Activated CD4-positive, alpha-beta T cell treated with anti-CD3 and anti-CD28 coated beads for 1 hour (primary cell): ENCODE data around the gene CD99L2.
A peak's percentile ranks its signal among the peaks of the same experiment; 100 is the strongest.

Experiments
- DNase-seq: peaks from one replicate; pipeline ENCODE4 v3.0.0-alpha.2; 2020

The CD99L2 gene, protein sequence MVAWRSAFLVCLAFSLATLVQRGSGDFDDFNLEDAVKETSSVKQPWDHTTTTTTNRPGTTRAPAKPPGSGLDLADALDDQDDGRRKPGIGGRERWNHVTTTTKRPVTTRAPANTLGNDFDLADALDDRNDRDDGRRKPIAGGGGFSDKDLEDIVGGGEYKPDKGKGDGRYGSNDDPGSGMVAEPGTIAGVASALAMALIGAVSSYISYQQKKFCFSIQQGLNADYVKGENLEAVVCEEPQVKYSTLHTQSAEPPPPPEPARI

DNA sequence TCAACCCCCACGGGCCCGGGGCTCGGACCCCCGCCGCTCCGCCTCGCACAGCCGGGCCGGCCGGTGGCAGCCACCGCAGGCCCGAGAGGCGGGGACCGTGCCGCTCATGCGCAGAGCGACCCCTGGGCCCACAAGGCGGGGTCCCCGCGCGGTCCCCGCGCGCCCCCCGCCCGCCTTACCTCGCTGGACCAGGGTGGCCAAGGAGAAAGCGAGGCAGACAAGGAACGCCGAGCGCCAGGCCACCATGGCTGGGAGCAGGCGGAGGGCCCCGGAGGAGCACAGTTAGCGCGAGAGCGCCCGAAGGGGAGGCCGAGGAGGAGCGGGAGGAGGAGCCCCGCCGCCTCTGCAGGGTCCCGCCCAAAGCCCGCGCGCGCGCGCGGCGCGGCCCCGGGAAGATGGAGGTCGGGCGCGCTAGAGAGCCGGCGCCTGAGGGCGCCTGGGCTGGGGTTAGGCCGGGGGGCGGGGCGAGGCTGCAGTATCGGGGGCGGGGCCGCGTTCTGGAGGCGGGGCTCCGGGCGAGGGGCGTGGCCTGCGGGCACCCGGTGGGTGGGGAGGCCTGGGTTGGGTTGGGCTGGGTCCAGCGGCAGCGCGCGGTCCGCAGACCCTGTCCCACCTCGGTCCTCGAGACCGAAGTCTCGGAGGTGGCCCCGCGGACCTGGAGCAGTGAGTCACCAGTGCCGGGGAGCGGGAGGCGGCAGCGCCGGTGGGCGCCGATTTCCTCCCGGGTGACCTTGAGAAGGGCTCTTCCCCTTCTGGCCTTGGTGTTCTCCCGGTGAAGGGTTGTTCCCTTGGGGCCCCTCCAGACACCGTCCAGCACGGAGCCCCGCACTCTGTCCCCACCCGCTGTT is at the start of gene CD99L2:
TSS of gene CD99L2 (minus strand) at position 326 of the 848 bp plus-strand sequence. CDS start at position 246, 80 bp downstream.
- peak; percentile 84 for DNase-seq

DNA sequence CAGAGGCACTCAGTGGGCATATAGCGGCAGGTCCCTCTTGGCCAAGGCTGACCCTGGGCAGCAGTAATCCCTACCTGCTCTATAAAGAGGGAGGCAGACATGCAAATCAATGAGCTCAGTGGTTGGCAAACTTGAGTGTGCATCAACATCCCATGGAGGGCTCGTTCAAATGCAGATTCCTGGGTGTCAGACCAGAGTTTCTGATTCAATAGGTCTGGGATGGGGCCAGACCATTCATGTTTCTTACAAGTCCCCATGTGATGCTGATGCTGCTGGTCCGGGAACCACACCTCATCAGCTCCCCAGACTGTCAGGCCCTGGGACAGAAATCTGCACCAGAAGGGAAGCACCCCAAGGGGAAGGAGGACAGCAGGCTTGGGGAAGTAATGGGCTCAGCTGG is 45.8 kb upstream of the CD99L2 start:
- no peak for DNase-seq

DNA sequence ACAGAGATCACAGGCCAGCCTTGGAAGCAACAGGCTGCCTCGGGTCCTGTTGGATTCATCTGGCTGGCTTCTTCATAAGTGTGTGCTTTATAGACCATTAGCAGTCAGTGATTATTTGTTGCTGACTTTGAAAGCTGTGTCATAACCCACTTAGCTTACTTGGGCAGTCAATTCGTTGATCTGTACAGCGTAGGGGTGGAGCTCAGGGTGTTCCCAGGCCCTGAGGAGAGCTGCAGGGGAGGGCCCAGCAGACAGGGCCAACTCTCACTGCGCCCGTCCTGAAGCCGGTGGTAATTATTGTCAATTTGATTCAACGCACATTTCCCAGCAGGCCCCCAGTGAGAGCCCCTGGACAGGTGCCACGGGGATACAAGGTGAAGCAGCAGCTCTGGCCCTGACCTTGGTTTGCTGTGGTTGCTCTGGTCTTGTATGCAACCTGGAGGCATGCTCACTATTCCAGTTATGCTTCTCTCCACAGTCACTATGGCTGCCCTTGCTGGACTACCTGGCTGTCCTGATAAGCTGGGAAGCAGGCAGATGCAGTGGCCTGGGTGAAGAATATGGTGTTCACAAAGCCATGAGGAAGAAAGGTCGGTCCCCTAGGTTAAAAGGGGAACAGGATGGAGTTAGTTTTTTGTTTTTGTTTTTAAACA is 44.6 kb upstream of the CD99L2 start:
- no peak for DNase-seq

DNA sequence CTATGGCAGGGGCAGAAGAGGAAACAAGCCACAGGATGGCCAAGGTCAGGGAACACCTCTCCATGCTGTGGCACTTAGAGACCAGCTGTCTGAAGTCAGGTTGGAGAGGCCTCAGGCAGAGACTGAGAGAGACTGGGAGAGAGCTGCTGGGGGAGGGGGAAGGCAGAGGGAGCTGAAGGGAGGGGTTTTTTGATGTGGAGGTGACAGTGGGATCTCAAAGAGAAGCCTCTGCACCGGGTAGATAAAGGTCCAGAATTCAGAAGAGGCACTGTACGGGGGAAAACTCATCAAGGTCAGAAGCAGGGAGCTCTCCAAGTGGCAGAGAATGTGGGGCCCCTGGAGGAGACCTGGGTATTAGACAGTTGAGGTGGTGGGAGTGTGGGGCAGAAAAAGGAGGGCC is 43.1 kb upstream of the CD99L2 start:
- no peak for DNase-seq

DNA sequence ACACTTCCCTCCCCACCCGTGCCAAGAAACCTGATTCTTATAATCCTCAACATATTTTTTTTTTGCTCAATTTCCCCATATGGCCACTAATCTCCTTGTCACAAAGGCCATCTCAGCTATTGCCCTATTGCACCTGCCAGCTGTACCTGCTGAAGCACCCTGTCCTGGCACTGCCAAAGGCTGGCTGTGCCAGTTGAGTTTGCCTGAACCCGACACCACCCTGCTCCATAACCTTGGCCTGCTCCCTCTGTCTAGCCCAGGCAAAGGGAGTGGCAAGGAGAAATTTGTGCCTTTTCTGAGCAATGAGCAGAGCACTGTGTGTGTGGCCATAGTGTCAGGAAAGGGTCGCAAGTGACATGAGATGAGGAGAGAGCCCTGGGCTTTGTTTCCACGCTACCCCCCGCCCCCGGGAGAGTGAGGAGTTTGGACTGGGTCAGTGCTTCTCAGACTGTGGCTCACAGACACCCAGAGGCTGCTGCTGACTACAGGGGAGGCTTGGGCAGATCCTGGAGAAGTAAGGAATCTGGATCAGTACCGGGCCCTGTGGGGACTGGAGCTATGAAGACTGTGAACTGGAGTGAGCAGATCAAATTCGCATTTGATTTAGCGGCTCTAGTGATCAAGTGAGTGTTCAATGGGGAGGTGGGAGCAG is 42.5 kb upstream of the CD99L2 start:
- DNase-seq = no peak

DNA sequence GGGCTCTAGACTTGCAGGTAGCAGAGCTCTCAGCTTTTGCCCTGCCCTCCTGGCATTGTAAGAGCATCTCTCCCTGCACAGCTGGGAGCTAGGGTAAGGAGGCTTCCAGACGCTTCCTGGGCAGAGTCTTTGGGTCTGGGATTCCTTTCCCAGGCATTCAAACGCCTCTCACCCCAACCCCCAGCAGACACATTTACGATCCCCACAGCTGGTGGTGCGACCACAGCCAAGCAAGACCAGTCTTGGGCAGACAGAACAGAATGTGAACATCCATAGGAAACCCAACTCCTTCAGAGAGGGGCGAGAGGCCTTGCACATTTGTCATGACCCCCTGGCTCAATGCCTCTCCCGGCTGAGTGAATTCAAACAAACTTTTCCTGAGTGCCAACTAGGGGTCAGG is 38.1 kb upstream of the CD99L2 start:
- DNase-seq = no peak

DNA sequence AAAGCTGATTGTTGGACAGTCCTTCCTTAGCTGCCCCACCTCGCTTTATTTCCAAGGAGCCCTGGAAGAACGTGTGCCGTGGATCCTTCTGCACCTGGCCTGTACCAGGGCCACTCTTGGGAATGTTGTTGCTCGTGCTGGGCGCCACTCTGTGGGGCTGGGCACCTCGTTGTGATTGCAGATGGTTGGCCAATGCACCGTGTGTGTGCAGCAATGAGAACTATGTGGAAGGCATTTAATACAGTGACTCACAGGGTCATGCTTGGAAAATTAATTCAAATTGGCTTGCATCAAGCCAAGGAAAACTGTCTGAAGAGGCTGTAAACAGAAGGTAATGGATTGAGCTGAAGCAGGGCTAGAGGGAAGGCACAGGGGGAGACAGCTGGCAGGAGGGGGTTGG is 37.0 kb upstream of the CD99L2 start:
- DNase-seq = no peak

DNA sequence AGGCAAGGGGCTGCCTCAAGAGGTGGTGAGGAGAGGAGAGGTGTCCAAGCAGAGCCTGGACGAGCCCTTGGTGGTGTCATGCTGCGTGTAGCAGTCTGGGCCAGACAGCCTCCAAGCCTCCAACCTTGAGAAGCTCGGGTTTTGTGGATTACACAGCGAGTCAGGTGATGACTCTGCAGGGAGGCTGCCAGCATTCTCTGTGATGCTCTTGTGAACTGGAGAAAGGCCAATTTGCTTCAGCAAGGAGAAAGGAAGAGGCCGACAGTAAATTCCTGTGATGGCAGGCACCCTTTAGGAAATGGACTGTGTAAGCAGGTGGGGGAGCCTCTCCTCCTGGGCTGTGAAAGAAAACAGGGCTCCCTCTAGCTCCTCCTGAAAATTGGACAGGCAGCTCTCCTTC is 36.0 kb upstream of the CD99L2 start:
- DNase-seq = no peak

DNA sequence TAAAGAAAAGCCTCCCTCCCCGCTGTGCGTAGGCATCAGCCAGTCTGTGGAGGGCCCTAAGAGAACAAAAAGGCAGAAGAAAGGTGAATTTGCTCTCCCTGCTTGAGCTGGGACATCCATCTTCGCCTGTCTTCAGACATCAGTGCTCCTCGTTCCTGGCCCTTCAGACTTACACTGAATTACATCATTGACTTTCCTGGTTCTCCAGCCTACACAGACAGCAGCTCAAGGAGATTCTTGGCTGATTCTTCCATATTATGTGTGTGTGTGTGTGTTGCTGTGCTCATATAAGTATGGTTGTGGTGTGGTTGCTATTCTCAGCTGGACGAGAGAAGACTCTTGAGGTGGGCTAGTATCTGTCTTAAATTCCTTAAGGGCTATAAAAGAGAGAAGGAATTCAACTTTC is 35.5 kb upstream of the CD99L2 start:
- no peak for DNase-seq

DNA sequence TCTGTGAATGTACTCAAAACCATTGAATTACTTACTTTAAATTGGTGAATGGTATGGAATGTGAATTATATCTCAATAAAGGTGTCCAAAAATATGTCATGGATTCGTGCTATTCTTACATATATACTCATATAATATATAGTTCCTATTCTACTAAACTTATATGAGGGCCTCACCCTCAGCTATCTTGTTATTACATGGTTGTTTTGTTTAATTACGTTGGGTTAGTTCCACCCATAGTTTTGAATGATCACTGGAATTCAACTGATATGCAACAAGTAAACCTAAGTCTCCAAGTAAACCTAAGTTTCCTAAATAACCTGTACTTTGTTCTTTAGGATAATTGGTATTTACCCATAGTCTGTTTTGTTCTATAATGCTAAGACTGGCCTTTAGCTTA is 30.6 kb upstream of the CD99L2 start:
- DNase-seq = no peak

DNA sequence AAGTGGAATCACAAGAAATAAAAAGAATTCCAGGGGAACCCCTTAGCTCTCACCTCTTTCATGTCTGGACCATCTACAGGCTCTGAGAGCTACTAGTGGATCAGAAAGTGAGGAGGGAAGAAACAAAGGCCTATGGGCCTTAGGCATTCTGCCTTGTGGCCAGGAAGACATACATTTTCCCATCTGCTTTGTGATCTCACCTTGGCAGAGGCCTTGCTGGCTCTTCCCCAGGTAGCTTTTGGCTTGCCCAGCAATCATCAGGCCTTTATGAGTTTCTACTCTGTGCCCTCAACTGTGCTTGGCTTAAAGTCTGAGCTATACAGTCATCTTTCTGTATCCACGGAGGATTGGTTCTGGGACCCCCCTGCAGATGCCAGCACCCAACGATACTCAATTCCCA is 28.3 kb upstream of the CD99L2 start:
- DNase-seq = no peak

DNA sequence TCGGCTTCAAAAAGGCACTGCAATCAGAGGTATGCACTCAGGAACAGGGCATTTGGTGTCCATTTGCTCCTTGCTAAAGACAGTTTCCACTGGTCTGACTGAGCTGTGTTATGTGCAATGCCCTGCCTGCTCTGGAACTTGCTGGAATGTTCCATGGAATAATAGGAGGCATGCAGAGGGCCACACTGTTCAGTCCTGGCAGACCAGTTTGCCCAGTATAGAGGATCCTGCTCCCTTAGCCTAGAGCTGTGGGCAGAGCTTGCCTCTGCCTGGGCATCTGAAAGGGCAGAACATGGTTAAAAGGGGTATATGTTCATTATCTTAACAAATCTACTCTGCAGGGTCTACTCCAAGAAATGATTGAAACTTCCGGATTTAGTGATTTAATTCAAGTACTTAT is 27.8 kb upstream of the CD99L2 start:
- DNase-seq = no peak

DNA sequence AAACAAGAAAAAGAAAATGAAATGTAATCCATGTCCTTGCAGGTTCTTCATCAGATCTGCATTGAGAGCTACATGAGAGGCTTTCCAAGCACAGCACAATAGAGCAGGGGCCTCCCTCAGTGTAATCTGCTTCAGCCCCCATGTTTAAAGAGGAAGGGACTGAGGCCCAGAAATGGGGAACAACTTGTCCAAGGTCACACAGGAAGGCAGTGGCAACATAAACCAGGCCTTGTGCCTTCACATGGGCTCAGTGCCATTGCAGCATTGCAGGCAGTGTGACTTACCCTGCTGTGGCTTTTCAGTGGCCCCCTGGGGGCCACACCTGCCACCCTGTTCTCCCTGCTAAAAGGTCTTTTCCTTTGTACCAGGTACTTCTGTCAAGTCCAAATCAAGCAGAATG is 20.9 kb upstream of the CD99L2 start:
- DNase-seq = no peak

DNA sequence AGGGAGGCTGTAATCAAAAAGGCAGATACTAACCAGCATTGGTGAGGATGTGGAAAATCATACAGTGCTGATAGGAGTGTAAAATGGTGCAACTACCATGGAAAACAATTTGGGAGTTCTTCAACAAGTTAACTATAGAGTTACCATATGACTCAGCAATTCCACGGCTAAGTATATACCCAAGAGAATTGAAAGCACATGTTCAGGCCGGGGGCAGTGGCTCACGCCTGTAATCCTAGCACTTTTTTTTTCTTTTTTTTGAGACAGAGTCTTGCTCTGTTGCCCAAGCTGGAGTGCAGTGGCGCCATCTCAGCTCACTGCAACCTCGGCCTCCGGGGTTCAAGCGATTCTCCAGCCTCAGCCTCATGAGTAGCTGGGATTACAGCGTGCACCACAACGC is 15.0 kb upstream of the CD99L2 start:
- DNase-seq = no peak

DNA sequence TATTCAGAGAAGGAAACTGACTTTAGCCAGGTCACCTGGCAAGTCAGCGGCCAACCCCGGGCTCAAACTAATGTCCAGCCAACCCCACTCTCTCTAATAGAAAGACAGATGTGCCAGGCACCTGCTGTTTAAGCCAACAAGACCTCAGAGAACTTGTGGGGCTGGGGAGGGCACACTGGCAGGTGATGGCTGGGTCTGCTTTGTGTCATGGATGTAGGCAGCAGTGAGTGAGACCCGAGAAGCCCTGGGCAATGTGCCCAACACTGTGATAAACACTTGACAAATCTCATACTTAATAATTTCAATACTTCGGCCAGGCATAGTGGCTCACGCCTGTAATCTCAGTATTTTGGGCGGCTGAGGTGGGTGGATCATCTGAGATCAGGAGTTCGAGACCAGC is 9.0 kb upstream of the CD99L2 start:
- DNase-seq = no peak

DNA sequence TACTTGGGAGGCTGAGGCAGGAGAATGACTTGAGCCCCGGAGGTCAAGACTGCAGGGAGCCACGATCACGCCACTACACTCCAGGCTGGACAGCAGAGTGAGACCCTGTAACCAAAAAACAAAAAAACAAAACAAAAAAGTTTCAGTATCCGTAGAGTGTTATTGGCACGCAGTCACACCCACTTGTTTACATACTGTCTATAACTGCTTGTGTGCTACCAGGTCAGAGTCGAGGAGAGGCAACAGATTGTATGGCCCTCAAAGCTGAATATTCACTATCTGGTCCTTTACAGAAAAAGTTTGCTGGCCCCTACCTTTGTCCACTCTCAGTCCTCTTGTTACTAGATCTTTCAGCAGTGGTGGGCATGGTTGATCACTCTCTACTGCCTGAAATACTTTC is 8.2 kb upstream of the CD99L2 start:
- DNase-seq = no peak

DNA sequence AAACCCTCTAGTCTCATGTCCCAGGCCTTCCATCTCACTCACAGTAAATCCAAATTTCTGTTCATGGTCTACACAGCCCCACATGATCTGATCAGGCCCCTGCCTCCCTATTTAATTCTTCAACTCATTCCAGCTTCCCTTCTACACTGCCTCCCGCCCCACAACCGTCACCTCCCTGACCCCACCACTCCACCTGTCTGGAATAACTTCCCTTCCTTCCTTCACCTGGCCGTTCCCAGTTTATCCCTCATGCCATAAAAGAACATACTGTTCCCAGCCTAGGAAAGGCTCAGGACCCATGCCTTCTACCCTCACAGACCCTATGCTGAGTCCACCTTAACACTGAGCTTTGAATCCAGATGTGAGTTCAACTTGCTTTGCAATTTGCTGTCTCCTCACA is 6.8 kb upstream of the CD99L2 start:
- no peak for DNase-seq

DNA sequence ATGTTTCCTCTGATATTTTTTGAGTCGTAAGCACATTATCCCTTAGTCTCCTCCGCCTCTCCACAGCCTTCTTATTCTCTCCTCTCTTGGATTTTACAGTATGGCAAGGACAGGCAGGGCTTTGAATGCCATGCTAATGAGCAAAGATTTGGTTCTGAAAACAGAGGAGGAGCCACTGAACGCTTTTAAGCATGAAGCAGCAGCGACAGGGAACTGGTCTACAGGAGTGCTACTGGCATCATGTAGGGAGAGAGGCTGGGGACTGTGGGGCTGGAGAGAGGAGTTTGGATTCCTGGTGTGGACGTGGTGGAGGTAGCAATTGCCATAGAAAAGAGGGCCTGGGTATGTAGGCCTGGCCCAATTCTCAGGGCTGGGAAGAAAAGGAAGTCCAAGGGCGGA is 4.6 kb upstream of the CD99L2 start:
- DNase-seq = no peak

DNA sequence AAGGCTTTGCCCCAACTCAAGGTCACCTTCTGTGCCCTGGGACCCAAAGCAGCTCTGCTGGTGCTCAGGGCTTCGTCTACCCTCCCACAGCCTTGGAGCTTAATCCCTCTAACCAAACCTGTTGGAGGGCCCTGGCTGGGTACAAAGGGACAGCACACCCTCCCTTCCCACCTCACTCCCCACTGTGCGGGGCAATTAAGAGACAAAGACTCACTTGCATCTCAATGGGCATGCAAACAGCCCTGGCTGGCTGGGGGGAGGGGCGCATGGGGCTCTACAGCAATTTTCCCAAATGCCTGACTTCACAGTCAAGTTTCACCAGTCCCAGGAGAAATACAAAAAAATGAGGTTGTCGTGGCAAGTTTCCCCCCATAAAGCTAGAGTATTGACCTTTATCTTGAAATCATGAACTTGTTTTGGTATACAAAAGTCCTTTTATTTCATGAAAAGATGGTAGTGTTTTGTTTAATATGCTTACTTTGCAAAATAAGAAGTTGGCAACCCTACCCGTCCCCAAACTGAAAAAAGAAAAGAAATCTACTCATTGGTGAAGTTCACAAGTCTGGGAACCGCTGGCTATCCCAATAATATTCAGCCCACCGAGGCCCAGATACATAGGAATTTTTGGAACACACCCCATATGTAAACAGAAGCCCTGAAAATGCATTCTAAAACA is 4.1 kb upstream of the CD99L2 start:
- DNase-seq = no peak

DNA sequence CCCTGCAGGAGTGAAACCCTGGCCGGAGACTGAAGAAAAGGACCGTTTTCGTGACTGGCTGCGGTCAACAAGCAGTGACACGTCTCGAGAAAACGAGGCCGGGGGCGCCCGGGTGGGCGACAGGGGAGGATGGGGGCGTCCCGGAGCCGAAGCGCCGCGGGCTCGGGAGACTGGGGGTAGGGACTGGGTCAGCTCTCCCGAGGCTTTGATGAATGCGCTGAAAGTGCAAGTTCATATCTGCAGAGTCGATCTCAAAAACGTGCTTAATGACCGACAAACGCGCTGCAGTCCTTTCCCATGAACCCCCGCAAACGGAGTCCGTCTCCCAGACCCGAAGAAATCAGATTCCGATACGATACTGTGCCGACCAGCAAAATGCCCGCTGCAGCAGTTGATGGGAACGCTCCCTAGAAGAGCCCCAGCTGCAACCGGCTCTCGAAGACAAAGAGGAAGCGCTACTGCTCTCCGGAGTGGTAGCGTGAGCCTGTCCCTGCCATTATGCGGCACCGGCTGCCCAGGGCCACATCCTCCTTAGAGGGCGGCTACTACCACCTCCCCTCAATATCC is 806 bp upstream of the CD99L2 start:
- peak; percentile 8 for DNase-seq

DNA sequence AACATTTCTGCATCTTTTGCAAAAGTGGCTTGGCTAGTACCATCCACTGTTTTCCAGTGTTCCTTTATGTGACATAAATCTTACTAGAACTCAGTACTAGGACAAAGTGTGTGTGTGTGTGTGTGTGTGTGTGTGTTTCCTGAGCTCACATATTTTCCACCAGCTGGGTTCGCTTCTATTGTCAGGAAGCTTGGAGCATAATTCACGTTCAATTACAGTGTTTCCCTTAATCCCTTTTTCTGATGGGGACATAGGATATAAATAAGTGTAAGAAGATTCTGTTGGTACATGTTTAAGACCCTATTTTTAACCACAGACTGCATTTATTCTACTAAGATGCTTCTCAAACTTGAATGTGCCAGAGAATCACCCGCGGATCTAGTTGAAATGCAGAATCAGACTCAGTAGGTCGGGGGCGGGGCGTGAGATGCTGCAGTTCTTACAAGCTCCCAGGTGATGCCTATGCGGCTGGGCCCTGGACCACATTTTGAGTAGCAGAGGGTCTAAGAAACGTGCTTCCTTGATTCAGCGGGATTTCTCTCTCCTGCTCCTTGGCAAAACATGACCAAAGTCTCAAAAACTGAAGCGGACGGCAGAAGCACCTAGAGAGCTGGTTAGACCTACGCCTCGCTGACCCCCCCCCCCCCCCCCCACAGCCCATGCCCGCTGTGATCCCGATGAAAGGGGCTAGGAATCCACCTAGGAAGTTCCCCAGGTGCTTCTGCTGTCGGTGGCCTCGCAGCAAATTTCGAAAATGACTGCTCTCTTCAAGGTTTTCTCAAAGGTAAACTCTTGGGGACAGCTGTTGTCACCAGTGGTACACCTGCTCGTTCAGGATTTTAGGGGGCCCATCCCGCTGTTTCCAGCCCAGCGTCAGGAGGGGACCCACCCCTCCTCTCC is 797 bp downstream of the CD99L2 start:
- peak; percentile 12 for DNase-seq

DNA sequence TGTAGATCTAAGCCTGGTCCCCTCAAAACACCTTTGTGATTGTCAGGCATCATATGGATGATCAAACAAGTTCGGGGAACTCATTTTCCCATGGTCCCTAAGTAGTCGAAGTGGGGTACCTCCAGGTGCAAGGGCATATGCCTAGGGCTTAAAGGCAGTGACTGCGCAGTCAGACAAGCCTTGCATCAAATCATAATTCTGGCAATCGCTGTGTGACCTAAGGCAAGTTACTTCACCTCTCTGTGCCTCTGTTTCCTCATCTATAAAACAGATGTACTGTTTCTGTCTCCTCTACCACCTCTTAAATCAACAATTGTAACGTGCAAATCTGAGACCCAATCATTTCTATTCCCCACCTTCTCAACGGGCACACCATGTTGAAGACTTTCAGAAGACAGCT is 1.8 kb downstream of the CD99L2 start:
- DNase-seq = no peak
